HPDE6-E6E7 (cell line): ENCODE data around the gene GABRD.
"Not testable (repeated sequence)": the region's sequence is repeated elsewhere in the genome, so short reads cannot be mapped to it uniquely, and the experiment has no call there.

Experiments
- DNase-seq: peaks from one replicate; pipeline ENCODE4 v3.0.0; 2011; ENCODE audit warnings: missing footprints; ENCODE audit errors: extremely low spot score

Gene GABRD

DNA sequence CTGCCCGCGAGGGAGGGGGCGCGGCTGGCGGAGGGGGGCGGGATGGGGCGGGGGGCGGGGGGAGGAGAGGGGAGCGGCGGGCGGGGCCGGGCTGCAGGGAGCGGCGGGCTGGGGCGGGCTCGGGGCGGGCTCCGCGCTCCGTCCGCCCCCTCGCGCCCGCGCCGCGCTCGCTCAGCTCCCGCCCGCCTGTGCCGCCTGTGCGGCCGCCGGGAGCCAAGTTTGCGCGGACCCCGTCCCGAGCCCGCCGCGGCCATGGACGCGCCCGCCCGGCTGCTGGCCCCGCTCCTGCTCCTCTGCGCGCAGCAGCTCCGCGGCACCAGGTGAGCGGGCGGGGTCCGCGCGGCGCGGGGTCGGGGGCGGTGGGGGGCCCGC is at the start of gene GABRD:
TSS of gene GABRD (plus strand) at position 174 of the 372 bp plus-strand sequence. CDS start at position 253, 79 bp downstream.
- no peak for DNase-seq

DNA sequence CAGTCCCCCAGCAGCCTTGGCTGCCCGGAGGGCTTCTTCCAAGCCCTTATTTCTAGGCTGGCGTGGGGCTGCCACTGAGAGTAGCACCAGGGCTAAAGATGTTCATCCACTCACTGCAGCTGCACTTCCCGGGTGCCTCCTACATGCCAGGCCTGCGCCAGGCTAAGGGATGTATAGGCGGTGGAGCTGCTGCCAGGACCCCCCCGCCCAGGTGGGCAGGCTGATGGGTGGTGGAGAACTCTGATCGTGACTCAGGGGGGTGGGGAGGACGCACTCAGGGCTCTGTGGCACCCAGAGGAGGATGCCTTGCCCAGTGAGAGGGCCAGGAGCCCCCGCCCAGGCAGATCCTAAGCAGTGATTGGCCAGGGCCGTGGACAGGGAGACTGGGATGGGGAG is 49.6 kb upstream of the GABRD start:
- no peak for DNase-seq

GRCh38 chr1:1969953-1970716 is 49.0 kb upstream of the GABRD start:
- no peak for DNase-seq

DNA sequence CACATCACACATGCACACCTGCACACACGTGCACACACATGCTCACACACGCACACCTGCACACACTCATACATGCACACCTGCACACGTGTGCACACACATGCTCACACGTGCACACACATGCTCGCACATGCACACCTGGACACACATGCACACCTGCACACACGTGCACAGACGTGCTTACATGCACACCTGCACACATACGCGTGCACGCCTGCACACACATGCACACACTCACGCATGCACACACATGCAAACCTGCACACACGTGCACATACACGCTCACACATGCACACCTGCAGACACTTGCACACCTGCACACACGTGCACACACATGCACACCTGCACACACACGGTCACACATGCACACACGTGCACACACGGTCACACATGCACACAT is 48.1 kb upstream of the GABRD start:
- no peak for DNase-seq

GRCh38 chr1:1971688-1972087 is 47.5 kb upstream of the GABRD start:
- DNase-seq: no peak

DNA sequence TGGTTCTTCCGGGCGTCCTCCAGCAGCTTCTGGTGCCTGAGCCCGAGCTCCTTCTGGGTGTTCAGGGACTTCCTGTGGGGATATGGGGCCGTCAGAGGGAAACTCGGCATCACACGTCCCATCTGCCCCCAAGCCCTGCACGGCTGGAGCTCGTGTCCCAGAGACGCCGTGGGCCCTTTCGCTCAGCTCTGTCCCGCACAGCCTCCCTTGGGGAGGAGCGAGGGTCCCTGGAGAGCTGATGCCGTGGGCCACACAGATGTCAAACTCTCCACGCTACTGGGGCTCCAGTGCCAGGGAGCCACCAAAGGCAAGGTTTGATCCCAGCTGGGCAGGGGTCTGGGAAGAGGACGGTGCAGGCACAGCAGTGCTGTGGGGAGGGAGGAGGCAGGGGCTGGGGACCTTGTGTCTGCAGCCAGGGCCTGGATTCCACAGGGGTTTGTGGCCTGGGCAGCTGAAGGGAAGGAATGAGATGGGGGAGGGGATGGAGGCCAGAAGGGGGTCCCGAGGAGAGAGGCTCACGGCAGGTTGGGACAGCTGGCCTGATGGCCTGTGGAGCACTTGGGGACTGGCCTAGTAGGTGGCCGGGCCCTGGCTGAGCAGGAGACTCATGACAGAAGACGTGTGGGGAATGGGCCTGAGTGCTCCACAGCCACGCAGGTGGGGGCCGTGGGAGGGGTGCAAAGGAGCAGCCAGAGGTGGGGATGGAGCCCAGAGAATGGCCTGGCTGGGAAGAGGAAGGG is 46.0 kb upstream of the GABRD start:
- no peak for DNase-seq

GRCh38 chr1:1973716-1974642 is 45.2 kb upstream of the GABRD start:
- no peak for DNase-seq

DNA sequence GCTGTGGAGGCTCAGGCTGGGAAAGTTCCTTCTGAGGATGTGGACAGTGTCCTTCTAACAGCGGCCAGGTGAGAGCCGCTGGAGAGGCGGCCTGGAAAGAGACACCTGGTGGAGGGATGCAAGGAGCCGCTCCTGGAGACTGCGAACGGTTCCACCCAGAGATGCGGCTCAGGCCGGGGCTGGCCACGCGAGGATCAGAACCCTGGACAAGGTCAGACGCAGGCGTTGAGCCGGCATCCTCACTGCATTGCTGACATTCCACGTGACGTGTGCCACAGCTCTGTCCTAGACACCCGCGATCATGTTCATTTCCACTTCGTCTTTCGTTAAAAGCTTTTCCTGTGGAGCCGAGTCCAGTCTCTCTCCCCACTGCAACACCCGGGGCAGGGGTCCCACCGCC is 44.3 kb upstream of the GABRD start:
- DNase-seq: no peak

DNA sequence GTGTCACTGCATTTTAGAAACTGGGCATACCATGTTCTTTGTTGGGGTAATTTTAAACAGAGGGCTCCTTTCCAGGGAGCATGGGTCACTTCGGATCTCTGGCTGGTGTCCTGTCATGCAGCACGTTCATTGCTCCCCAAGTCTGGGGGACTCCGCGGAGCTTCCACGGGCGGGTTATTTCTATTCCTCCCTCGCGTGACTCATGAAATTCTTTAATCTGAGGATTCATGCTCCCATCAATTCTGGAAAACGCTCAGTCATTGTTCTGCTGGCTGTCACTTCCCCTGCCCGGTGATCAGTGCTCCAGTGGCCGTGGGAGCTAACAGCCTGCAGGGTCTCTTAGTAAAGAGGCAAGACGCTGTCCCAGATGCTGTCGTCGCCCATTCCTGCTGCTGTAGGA is 43.6 kb upstream of the GABRD start:
- DNase-seq: no peak

GRCh38 chr1:1976031-1976430 is 43.1 kb upstream of the GABRD start:
- no peak for DNase-seq

DNA sequence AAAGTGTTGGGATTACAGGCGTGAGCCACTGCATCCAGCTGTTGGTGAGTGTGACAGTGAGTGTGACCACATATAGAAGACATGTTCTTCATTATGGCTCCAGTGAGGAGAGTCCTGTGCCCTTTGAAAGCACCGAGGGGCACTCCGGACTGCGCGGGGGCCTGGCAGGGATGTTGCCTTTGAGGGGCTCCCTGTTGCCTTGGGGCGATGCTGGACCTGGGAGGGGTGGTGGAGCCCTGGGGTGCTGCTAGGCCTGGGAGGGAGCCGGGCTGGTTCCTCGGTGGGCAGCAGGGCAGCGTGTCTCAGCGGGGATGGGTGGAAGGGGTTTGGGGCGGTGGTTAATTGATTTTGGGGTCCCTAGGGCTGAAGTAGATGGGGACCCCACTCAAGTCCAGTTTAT is 41.0 kb upstream of the GABRD start:
- DNase-seq: no peak

GRCh38 chr1:1978690-1979481 is 40.3 kb upstream of the GABRD start:
- not testable (repeated sequence) for DNase-seq

DNA sequence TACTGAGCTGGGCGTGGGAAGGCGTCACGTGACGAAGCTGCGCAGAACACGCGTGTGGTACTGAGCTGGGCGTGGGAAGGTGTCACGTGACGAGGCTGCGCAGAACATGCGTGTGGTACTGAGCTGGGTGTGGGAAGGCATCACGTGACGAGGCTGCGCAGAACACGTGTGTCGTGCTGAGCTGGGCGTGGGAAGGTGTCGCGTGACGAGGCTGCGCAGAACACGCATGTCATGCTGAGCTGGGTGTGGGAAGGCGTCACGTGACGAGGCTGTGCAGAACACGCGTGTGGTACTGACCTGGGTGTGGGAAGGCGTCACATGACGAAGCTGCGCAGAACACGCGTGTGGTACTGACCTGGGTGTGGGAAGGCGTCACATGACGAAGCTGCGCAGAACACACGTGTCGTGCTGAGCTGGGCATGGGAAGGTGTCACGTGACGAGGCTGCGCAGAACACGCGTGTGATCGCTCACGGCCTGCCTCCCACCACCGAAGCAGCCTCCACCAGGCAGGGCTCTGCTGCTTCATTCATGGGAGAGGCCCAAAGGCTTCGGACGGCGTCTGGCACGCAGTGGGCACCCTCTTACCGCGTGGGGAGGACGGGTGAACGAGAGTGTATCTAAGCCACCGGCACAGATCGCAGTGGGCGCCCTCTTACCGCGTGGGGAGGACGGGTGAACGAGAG is 39.5 kb upstream of the GABRD start:
- DNase-seq: no peak

- DNase-seq: no peak
Observed at GRCh38 chr1:1980467-1981141, 38.5 kb upstream of the GABRD start.

GRCh38 chr1:1981142-1981500 is 38.0 kb upstream of the GABRD start:
- DNase-seq: no peak

DNA sequence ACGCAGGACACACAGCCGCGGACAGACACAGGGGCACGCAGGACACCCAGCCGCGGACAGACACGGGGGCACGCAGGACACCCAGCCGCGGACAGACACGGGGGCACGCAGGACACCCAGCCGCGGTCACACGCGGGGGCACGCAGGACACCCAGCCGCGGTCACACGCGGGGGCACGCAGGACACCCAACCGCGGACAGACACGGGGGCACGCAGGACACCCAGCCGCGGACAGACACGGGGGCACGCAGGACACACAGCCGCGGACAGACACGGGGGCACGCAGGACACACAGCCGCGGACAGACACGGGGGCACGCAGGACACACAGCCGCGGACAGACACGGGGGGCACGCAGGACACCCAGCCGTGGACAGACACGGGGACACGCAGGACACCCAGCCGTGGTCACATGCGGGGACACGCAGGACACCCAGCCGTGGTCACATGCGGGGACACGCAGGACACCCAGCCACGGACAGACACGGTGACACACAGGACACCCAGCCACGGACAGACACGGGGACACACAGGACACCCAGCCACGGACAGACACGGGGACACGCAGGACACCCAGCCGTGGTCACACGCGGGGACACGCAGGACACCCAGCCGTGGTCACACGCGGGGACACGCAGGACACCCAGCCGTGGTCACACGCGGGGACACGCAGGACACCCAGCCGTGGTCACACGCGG is 37.4 kb upstream of the GABRD start:
- DNase-seq: not testable (repeated sequence)

DNA sequence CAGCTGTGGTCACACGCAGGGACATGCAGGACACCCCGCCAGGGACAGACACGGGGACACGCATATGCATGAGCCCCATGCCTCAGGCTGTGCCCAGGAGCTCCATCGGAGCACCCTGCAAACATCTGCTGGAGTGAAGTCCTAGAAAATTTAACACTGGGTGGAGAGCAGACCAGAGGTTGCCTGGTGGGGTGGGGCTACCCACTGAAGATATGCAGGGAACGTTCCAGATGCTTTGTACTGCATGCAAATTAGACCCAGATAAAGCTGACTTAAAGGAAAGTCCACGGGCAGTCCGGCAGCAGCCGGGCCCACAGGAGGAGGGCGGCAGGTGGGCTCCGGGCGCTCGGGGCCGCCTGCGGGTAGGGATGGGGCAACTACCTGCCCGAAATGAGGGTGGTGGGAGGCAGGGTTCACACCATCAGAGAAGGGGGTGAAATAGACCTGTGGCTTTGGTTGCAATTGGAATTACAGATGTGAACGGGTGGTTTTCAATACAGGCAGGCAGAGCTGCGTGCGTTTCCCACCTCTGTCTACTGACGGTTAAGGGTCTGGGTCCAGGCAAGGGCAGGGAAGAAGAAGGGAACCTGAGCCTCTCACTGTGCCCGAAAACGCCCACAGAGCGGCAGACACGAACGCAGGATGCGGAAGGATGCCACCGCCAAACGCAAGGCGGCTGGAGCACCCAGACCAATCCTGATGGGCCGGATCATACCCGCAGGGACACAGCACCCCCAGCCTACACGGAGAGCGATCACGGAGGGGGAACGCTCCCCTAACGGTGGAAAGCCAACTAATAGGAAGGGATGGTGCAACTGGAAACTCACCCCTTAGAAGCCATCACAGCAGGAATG is 36.5 kb upstream of the GABRD start:
- DNase-seq: no peak

DNA sequence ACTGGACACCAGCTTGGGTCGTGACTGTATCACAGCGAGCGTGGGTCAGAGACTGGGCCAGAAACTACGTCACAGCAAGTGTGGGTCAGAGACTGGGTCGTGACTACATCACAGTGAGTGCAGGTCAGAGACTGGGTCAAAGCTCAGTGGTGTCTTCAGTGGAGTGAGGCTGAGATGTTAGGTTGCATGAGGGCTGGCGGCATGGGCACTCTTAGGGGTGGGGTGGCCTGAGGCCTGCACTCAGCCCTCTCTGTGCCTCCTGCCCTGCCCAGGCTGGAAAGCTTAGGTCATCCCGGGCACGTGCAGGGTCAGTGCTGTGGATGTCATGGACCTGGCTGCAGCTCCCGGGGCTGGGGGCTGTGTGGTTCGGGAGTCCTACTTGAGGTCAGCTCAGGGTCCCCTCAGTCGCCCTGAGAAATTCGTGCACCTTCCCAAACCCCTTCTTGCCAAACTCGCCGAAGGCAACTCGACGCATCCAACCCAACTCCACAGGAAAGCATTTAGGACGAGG is 34.5 kb upstream of the GABRD start:
- no peak for DNase-seq
